Mesodermal cell (in vitro differentiated cells): ENCODE measurements around the gene MC5R.
"Not testable (repeated sequence)": the region's sequence is repeated elsewhere in the genome, so short reads cannot be mapped to it uniquely, and the experiment has no call there.

Experiments used
- H3K27ac ChIP-seq: 2 replicates; pipeline ENCODE4 v1.7.0; 2013; ENCODE audit warnings: mild to moderate bottlenecking, low read depth, low read length, moderate library complexity; ENCODE audit not compliant: severe bottlenecking
- H3K36me3 ChIP-seq: 2 replicates; pipeline ENCODE4 v1.7.1; 2013; ENCODE audit warnings: mild to moderate bottlenecking, low read length, moderate library complexity; ENCODE audit not compliant: control insufficient read depth, insufficient read depth
- H3K4me1 ChIP-seq: one replicate; pipeline ENCODE4 v1.7.1; 2013; ENCODE audit warnings: mild to moderate bottlenecking, low read length; ENCODE audit not compliant: insufficient read depth, control insufficient read depth, poor library complexity, severe bottlenecking
- H3K4me3 ChIP-seq: 2 replicates; pipeline ENCODE4 v1.7.0; 2013; ENCODE audit warnings: low read length, control low read depth, mild to moderate bottlenecking; ENCODE audit not compliant: insufficient read depth, poor library complexity, severe bottlenecking; ENCODE audit errors: extremely low read depth
- H3K9me3 ChIP-seq: 2 replicates; pipeline ENCODE4 v1.7.1; 2013; ENCODE audit warnings: mild to moderate bottlenecking, low read length, moderate library complexity; ENCODE audit not compliant: control insufficient read depth
- WGBS, 2 experiments: methylation state at CpG; one replicate each; pipeline ENCODE4 v1.1.5; 2013; ENCODE audit warnings: missing lambda C conversion rate in 2 of 2; ENCODE audit not compliant: insufficient coverage in 2 of 2; 5-methylcytosine and 5-hydroxymethylcytosine counted together

Gene MC5R

DNA sequence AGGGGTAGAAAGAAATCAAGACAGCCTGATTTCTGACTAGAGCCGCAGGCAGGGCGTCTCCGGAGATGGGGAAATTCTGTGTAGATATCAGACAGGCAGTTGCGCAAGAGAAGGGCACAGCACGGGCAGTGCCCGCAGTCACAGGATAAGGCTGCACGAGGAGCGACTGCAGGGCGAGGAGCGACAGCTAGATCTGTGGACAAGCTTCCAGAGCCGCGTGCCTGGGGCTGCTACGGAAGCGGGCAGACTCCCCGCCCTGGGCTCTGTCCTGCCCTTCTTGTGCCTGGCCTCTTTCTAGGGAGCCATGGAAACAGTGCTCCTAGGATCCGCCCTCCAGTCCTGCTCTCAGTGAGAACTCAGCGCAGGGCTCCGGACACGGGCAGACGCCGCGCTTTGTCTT is 12.6 kb downstream of the MC5R start:
- Histone ChIP-seq H3K27ac (no peak overlapping the region), H3K9me3 (no peaks in the 10 kb centered on the region), H3K36me3 (no peaks in the 10 kb centered on the region), H3K4me1 (no peaks in the 10 kb centered on the region), H3K4me3 (no peak overlapping the region)
- WGBS, 2 experiments: 90 to 96% methylated on average over 15 to 22 of the region's 22 CpGs

- Histone ChIP-seq H3K4me3 (no peak overlapping the region), H3K4me1 (no peaks in the 10 kb centered on the region), H3K9me3 (no peaks in the 10 kb centered on the region), H3K36me3 (no peaks in the 10 kb centered on the region), H3K27ac (no peak overlapping the region)
- WGBS, 2 experiments: 89 to 94% methylated on average over 2 to 3 of the region's 4 CpGs
These were observed 25.8 kb downstream of the MC5R start for GRCh38 chr18:13849791-13850190.

GRCh38 chr18:13862898-13863297 is 38.9 kb downstream of the MC5R start:
- H3K4me3 ChIP-seq, H3K36me3 ChIP-seq, H3K4me1 ChIP-seq, H3K27ac ChIP-seq, H3K9me3 ChIP-seq: not testable (repeated sequence)
- WGBS, 2 experiments: 63 to 68% methylated on average over 5 of the region's 7 CpGs

DNA sequence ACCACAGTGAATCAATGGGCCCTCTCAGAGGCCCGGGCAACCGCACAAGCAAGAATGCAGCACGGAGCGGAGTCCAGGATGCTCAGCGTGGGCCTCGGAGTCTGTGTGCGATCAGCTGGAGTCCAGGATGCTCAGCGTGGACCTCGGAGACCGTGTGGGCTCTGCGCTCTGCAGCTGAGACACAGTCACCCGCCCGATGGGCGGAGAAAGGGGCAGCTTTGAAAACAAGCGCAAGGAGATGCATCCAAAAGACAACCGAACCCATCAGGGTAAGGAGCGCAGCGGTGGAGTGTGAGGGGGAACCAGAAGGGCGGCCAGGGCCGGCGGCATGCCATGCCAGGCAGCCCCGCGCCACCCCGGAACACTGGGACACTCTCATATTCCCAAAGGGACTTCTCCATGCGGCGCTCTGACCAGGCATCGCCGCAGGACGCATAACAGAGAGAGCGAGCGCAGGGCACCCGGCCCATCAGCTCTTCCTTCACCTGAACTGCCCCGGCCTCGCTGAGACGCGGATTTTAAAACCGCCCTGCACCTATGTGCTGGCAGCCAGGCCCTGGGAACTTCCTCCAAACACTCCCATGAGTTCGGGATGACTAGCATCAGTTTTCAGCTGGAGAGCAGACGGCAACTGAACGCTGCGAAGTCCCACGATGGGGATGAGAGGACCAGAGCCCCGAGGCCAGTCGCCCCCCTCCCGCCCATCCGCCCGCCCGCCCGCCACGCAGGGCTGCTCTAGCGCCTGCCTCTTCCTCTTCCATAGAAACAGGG is 44.7 kb downstream of the MC5R start:
- Histone ChIP-seq H3K4me1 (peaks cover 4% of the 10 kb centered on the region), H3K27ac (no peak overlapping the region), H3K36me3 (no peaks in the 10 kb centered on the region), H3K9me3 (no peaks in the 10 kb centered on the region), H3K4me3 (no peak overlapping the region)
- WGBS, 2 experiments: 3 to 10% methylated on average over 31 to 38 of the region's 51 CpGs

GRCh38 chr18:13871701-13872100 is 47.8 kb downstream of the MC5R start:
- Histone ChIP-seq H3K27ac (no peak overlapping the region), H3K4me1 (peaks cover 4% of the 10 kb centered on the region), H3K36me3 (no peaks in the 10 kb centered on the region), H3K9me3 (no peaks in the 10 kb centered on the region), H3K4me3 (no peak overlapping the region)
- 76 to 78% methylated on average over 7 to 9 of the region's 13 CpGs for WGBS, 2 experiments

DNA sequence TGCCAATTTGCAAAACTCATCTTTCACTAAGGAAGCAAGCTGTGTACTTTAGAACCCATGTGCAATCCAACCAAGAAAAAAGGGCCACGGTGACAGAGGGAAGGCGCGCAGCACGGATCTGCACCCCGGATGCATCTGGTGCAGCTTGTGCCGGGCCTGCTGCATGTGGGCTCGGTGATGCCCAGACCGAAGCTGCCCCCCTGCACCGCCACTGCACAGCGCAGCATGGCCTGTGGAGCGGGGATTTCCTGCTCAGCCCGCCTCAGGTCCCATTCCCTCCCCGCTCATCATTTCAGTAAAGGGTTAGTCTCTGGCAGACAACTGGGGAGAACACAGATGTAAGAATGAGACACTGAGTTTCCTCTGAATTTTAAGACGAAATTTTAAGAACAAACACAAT is 48.4 kb downstream of the MC5R start:
- 90 to 98% methylated on average over 9 to 13 of the region's 14 CpGs for WGBS, 2 experiments
- no peak overlapping the region for H3K27ac ChIP-seq
- no peak overlapping the region for H3K4me3 ChIP-seq
- no peaks in the 10 kb centered on the region for H3K36me3 ChIP-seq
- peaks cover 4% of the 10 kb centered on the region for H3K4me1 ChIP-seq
- no peaks in the 10 kb centered on the region for H3K9me3 ChIP-seq

- H3K9me3 ChIP-seq: no peaks in the 10 kb centered on the region
- no peak overlapping the region for H3K4me3 ChIP-seq
- peaks cover 4% of the 10 kb centered on the region for H3K4me1 ChIP-seq
- WGBS, 2 experiments: 83% methylated on average over 2 of the region's 5 CpGs; no CpG with 5 or more reads in 1 of the 2 experiments
- no peaks in the 10 kb centered on the region for H3K36me3 ChIP-seq
- no peak overlapping the region for H3K27ac ChIP-seq
These were observed 49.0 kb downstream of the MC5R start for GRCh38 chr18:13872932-13873331.

- WGBS, 2 experiments: no CpG with 5 or more reads among the region's 4 CpGs
- H3K4me1 ChIP-seq: no peaks in the 10 kb centered on the region
- no peak overlapping the region for H3K4me3 ChIP-seq
- H3K9me3 ChIP-seq: no peaks in the 10 kb centered on the region
- H3K36me3 ChIP-seq: no peaks in the 10 kb centered on the region
- H3K27ac ChIP-seq: no peak overlapping the region
These were observed 50.6 kb downstream of the MC5R start for GRCh38 chr18:13874558-13874957.
